ENCODE data around the gene TEKTIP1.

Gene TEKTIP1

GRCh38 chr19:3538965-3539755, at the start of gene TEKTIP1:
TEKTIP1 (plus strand) TSS chr19:3539174; CDS start chr19:3539178, 4 bp downstream.
- no peaks in the 10 kb centered on the region for H3K4me1 Mint-ChIP-seq
- ATAC-seq (peak; percentile 9), DNase-seq (no peak)
- no peaks in the 10 kb centered on the region for H3K27me3 Mint-ChIP-seq
- no peaks in the 10 kb centered on the region for H3K9me3 Mint-ChIP-seq
- peaks cover 5% of the 10 kb centered on the region for H3K36me3 Mint-ChIP-seq (ENCODE audit: low read depth)
- H3K27ac Mint-ChIP-seq, result no peak within 1 kb of the TSS
- H3K4me3 Mint-ChIP-seq, result no peak within 1 kb of the TSS

- Mint-ChIP-seq H3K36me3 (ENCODE audit: low read depth) (peaks cover 16% of the 10 kb centered on the region), H3K4me3 (no peak overlapping the region), H3K27ac (no peak overlapping the region), H3K9me3 (no peaks in the 10 kb centered on the region), H3K27me3 (no peaks in the 10 kb centered on the region), H3K4me1 (peaks cover 6% of the 10 kb centered on the region)
- DNase-seq (no peak), ATAC-seq (no peak)
Observed at GRCh38 chr19:3491396-3492119, 47.4 kb upstream of the TEKTIP1 start.

GRCh38 chr19:3492131-3492839, 46.7 kb upstream of the TEKTIP1 start:
- ATAC-seq, result no peak
- H3K36me3 Mint-ChIP-seq (ENCODE audit: low read depth), result peaks cover 16% of the 10 kb centered on the region
- H3K4me3 Mint-ChIP-seq, result no peak overlapping the region
- no peak overlapping the region for H3K27ac Mint-ChIP-seq
- DNase-seq, result no peak
- H3K9me3 Mint-ChIP-seq, result no peaks in the 10 kb centered on the region
- peaks cover 6% of the 10 kb centered on the region for H3K4me1 Mint-ChIP-seq
- no peaks in the 10 kb centered on the region for H3K27me3 Mint-ChIP-seq

GRCh38 chr19:3492919-3493318, 46.1 kb upstream of the TEKTIP1 start:
- Mint-ChIP-seq H3K27ac (no peak overlapping the region), H3K36me3 (ENCODE audit: low read depth) (peaks cover 17% of the 10 kb centered on the region), H3K9me3 (no peaks in the 10 kb centered on the region), H3K4me3 (no peak overlapping the region), H3K27me3 (no peaks in the 10 kb centered on the region), H3K4me1 (peaks cover 7% of the 10 kb centered on the region)
- DNase-seq, result no peak
- ATAC-seq, result no peak

- Mint-ChIP-seq H3K27ac (no peak overlapping the region), H3K36me3 (ENCODE audit: low read depth) (peaks cover 19% of the 10 kb centered on the region), H3K4me3 (no peak overlapping the region), H3K9me3 (no peaks in the 10 kb centered on the region), H3K27me3 (no peaks in the 10 kb centered on the region), H3K4me1 (peaks cover 11% of the 10 kb centered on the region)
- ATAC-seq (no peak), DNase-seq (no peak)
Observed at GRCh38 chr19:3493651-3494050, 45.3 kb upstream of the TEKTIP1 start.

GRCh38 chr19:3494051-3494450, 44.9 kb upstream of the TEKTIP1 start:
- DNase-seq (peak; percentile 45), ATAC-seq (peak; percentile 70)
- no peaks in the 10 kb centered on the region for H3K27me3 Mint-ChIP-seq
- peaks cover 20% of the 10 kb centered on the region for H3K36me3 Mint-ChIP-seq (ENCODE audit: low read depth)
- H3K27ac Mint-ChIP-seq, result no peak overlapping the region
- H3K4me3 Mint-ChIP-seq, result no peak overlapping the region
- peaks cover 15% of the 10 kb centered on the region for H3K4me1 Mint-ChIP-seq
- H3K9me3 Mint-ChIP-seq, result no peaks in the 10 kb centered on the region

- DNase-seq (peak; percentile 62), ATAC-seq (peak; percentile 69)
- Mint-ChIP-seq H3K27ac (peak overlapping the region; percentile 22), H3K4me1 (peaks cover 19% of the 10 kb centered on the region), H3K9me3 (no peaks in the 10 kb centered on the region), H3K36me3 (ENCODE audit: low read depth) (peaks cover 22% of the 10 kb centered on the region), H3K4me3 (no peak overlapping the region), H3K27me3 (no peaks in the 10 kb centered on the region)
Observed at GRCh38 chr19:3494559-3494958, 44.4 kb upstream of the TEKTIP1 start.

GRCh38 chr19:3496392-3497273, 42.3 kb upstream of the TEKTIP1 start:
- H3K9me3 Mint-ChIP-seq, result no peaks in the 10 kb centered on the region
- ATAC-seq (no peak), DNase-seq (no peak)
- peaks cover 31% of the 10 kb centered on the region for H3K4me1 Mint-ChIP-seq
- H3K27me3 Mint-ChIP-seq, result peaks cover 1% of the 10 kb centered on the region
- no peak overlapping the region for H3K27ac Mint-ChIP-seq
- H3K36me3 Mint-ChIP-seq (ENCODE audit: low read depth), result peaks cover 27% of the 10 kb centered on the region
- H3K4me3 Mint-ChIP-seq, result no peak overlapping the region

GRCh38 chr19:3497757-3498520, 41.0 kb upstream of the TEKTIP1 start:
- H3K4me3 Mint-ChIP-seq, result no peak overlapping the region
- no peak for ATAC-seq
- peaks cover 1% of the 10 kb centered on the region for H3K27me3 Mint-ChIP-seq
- peaks cover 31% of the 10 kb centered on the region for H3K4me1 Mint-ChIP-seq
- peaks cover 24% of the 10 kb centered on the region for H3K36me3 Mint-ChIP-seq (ENCODE audit: low read depth)
- H3K27ac Mint-ChIP-seq, result no peak overlapping the region
- DNase-seq, result no peak
- H3K9me3 Mint-ChIP-seq, result no peaks in the 10 kb centered on the region

GRCh38 chr19:3499738-3500428, 39.1 kb upstream of the TEKTIP1 start:
- peaks cover 1% of the 10 kb centered on the region for H3K27me3 Mint-ChIP-seq

GRCh38 chr19:3500429-3501101, 38.4 kb upstream of the TEKTIP1 start, which contains the start of gene DOHH:
DOHH (minus strand) TSS chr19:3500674; CDS start chr19:3496814, 3,860 bp downstream.
- H3K27ac Mint-ChIP-seq, result peak within 1 kb of the TSS; percentile 98
- peaks cover 34% of the 10 kb centered on the region for H3K4me1 Mint-ChIP-seq
- H3K36me3 Mint-ChIP-seq (ENCODE audit: low read depth), result peaks cover 16% of the 10 kb centered on the region
- peaks cover 1% of the 10 kb centered on the region for H3K27me3 Mint-ChIP-seq
- H3K4me3 Mint-ChIP-seq, result peak within 1 kb of the TSS; percentile 91
- DNase-seq, result peak; percentile 97
- no peaks in the 10 kb centered on the region for H3K9me3 Mint-ChIP-seq
- ATAC-seq, result peak; percentile 83

More at GRCh38 chr19:3499738-3500428, 39.1 kb upstream of the TEKTIP1 start:
- ATAC-seq (peak; percentile 7), DNase-seq (no peak)
- peak overlapping the region; percentile 91 for H3K4me3 Mint-ChIP-seq
- H3K36me3 Mint-ChIP-seq (ENCODE audit: low read depth), result peaks cover 20% of the 10 kb centered on the region
- H3K27ac Mint-ChIP-seq, result peak overlapping the region; percentile 98
- H3K4me1 Mint-ChIP-seq, result peaks cover 29% of the 10 kb centered on the region
- no peaks in the 10 kb centered on the region for H3K9me3 Mint-ChIP-seq

- DNase-seq, result no peak
- Mint-ChIP-seq H3K27ac (no peak overlapping the region), H3K9me3 (no peaks in the 10 kb centered on the region), H3K36me3 (ENCODE audit: low read depth) (peaks cover 11% of the 10 kb centered on the region), H3K4me1 (peaks cover 39% of the 10 kb centered on the region), H3K27me3 (peaks cover 1% of the 10 kb centered on the region), H3K4me3 (no peak overlapping the region)
- no peak for ATAC-seq
Observed at GRCh38 chr19:3501780-3502179, 37.2 kb upstream of the TEKTIP1 start.
